ENCODE data around the gene CSNK1E.

CSNK1E gene

GRCh38 chr22:38247713-38248112 is 69.5 kb downstream of the CSNK1E start:
- no peak for DNase-seq

DNA sequence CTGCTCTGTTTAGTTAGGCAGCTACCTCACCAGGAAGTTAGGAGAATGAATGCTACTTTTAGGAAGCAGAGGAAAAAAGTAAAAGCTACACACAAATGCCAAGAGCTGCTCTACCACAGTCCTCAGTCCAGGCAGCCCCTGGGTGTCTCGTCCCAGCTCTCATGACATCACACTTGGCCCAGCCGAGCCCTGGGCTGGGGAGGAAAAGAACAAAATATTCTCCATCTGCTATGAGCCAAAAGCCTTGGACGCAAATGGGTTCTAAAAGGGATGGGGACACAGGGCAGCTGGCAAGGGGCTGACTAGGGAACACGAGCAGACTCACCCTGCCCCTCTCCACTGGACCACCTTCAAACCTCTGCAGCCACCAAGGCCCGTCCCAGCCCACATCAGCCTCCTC is 70.5 kb downstream of the CSNK1E start:
- DNase-seq: no peak

- no peak for DNase-seq
These were observed 71.1 kb downstream of the CSNK1E start for GRCh38 chr22:38246046-38246658.

DNA sequence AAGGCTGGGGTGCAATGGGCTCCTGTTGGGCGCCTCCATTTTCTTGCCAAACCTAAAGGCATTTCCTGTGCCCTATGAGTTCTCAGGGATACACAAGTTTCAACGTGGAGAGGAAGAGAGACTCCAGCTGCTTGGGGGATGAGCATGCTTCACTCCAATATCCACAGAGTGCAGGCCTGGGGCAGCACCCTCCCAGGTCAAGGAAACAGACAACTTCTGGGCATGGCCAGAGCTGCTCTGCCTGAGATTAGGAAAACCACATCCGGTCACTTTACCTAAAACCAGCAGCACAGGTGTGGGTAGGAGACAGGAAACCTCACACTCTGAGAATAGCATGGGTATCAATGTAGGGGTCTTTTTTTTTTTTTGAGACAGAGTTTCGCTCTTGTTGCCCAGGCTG is 73.1 kb downstream of the CSNK1E start:
- DNase-seq: no peak

DNA sequence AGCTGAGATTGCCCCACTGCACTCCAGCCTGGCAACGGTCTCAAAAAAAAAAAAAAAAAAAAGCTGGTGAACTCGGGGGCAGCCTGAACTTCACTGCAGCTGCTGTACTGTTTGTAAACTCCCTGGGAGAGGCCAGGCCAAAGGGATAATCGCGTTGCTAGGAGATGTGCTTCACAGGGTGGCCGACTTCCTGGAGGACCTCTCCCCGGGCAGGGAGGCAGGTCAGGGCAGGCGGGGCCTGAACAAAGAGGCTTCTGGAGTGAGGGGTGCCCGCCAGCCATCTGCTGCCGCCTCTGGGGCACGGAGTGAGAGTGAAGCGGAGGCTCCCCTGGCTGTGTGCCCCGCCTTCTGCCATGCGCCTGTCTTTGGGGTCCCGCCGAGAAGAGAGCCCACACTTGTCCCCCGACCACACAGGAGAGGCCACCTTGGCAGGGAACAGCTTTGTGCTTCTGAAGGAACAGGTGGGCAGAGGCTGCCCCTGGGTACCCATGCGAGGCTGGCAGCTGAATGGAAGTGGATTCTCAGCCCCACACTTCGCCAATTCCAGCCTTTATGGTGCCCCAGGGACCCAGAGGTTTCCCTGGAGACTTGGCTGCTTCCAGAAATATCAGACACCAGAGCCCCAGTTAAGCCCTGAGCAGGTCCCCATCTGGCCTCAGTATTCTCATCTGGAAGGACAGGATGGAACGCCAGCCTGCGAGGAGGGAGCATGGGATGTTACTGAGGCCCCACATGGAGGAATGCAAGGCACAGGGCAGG is 74.0 kb downstream of the CSNK1E start:
- DNase-seq: peak; percentile 87 to 95

DNA sequence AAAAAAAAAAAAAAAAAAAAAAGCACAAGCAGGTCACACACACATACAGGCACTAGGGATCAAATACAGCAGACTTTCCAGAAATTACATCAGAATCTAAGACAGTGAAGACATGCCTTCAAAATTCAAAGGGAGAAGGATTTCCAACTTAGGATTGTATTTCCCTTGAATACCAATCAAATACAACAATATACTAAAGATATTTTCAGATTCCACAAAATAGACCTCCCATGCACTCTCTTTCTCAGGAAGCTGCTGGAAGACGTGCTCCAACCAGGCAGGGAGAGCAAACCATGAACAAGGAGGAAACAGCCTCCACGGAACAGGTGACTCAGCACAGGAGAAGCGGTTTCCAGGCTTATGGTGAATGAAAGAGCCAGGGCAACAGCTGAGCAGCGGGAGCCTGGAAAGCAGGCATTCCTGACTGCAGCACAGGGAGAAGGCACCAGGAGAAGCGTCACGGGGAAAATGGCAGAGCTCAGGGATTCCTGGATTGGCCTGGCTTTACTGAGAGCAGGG is 76.4 kb downstream of the CSNK1E start:
- DNase-seq: peak in 1 of 2 experiments; percentile 41

Data from NCI-H2081 (cell line).